ENCODE results near the gene PDE1A.

PDE1A gene

DNA sequence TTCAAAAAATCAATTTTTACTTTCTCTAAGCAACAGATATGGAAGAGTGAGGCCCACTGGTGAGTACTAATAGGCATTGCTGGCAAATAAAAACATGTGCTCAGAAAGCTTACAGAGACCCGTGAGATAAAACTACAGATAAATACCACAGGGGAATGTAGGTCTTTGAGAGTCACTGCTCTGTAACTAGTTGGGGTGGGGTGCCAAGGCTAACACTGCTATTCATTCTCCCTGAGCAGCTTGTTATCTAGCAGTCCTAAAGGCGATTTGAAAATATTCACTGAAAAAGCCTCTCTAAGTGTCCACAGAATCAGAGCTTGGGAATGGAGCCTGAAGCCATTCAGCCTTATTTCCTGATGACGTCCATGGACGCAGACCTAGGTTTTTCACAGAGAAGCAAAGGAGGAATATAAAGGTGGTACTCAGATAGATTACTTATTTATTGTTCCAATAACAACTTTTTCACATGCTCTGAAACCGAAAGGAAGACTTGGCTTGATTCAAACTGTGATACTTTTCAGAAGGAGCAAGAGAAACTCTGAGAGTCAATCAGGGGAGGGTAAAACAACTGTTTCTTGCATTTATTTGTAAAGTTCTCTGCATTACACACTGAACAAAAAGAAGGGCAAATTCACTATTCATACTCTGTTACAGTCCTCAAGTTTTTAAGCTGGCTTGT lies 252.8 kb downstream of the PDE1A start:
- no peak for TF ChIP-seq CTCF (IDR thresholded peaks at IDR 0.05; ENCODE audit: insufficient read depth, low read length)
- TF ChIP-seq POLR2AphosphoS5 (IDR thresholded peaks at IDR 0.05; ENCODE audit: low read depth), result no peak
- TF ChIP-seq, protein P1, sequence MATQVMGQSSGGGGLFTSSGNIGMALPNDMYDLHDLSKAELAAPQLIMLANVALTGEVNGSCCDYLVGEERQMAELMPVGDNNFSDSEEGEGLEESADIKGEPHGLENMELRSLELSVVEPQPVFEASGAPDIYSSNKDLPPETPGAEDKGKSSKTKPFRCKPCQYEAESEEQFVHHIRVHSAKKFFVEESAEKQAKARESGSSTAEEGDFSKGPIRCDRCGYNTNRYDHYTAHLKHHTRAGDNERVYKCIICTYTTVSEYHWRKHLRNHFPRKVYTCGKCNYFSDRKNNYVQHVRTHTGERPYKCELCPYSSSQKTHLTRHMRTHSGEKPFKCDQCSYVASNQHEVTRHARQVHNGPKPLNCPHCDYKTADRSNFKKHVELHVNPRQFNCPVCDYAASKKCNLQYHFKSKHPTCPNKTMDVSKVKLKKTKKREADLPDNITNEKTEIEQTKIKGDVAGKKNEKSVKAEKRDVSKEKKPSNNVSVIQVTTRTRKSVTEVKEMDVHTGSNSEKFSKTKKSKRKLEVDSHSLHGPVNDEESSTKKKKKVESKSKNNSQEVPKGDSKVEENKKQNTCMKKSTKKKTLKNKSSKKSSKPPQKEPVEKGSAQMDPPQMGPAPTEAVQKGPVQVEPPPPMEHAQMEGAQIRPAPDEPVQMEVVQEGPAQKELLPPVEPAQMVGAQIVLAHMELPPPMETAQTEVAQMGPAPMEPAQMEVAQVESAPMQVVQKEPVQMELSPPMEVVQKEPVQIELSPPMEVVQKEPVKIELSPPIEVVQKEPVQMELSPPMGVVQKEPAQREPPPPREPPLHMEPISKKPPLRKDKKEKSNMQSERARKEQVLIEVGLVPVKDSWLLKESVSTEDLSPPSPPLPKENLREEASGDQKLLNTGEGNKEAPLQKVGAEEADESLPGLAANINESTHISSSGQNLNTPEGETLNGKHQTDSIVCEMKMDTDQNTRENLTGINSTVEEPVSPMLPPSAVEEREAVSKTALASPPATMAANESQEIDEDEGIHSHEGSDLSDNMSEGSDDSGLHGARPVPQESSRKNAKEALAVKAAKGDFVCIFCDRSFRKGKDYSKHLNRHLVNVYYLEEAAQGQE (IDR thresholded peaks at IDR 0.05; ENCODE audit: insufficient replicate concordance, low read depth), result no peak
- no peak for TF ChIP-seq GABPA (IDR thresholded peaks at IDR 0.05; ENCODE audit: low read depth)
- TF ChIP-seq SPI1 (IDR thresholded peaks at IDR 0.05; ENCODE audit: borderline replicate concordance, low read depth), result no peak
- Histone ChIP-seq H3K27me3 (ENCODE audit: insufficient read depth, poor library complexity, severe bottlenecking) (no peaks in the 10 kb centered on the region), H3K4me3 (replicated peaks; ENCODE audit: insufficient read depth, low read length) (no peak overlapping the region), H3K27ac (replicated peaks) (no peak overlapping the region)
- DNase-seq (ENCODE audit: low read depth in 1 of 2, low spot score in 1 of 2), result no peak

DNA sequence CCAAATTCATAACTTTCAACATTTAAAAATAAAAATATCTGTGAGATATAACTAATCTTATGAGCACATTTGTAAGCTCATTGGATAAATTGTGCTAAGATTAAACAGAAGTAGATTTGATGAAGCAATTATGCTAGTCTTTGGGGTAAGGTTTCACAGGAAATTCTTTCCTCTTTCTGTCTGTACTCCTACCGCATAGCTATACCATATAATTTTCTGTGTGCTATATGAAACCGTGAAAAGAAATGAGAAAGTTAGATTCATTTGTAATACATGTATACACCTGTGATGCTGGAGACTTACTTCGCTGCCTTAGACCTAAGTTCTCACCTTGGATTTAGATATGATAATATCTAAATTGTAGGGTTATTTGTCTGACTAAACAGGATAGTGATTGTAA lies 256.5 kb downstream of the PDE1A start:
- H3K27me3 ChIP-seq (ENCODE audit: insufficient read depth, poor library complexity, severe bottlenecking), result no peaks in the 10 kb centered on the region
- DNase-seq (ENCODE audit: low read depth in 1 of 2, low spot score in 1 of 2), result no peak
- TF ChIP-seq CTCF (IDR thresholded peaks at IDR 0.05; ENCODE audit: insufficient read depth, low read length), result no peak
- TF ChIP-seq, protein P1 (IDR thresholded peaks at IDR 0.05; ENCODE audit: insufficient replicate concordance, low read depth), result no peak
- no peak for TF ChIP-seq GABPA (IDR thresholded peaks at IDR 0.05; ENCODE audit: low read depth)
- no peak for TF ChIP-seq SPI1 (IDR thresholded peaks at IDR 0.05; ENCODE audit: borderline replicate concordance, low read depth)
- no peak for TF ChIP-seq POLR2AphosphoS5 (IDR thresholded peaks at IDR 0.05; ENCODE audit: low read depth)
- no peak overlapping the region for H3K4me3 ChIP-seq (replicated peaks; ENCODE audit: insufficient read depth, low read length)
- H3K27ac ChIP-seq (replicated peaks), result no peak overlapping the region

- Histone ChIP-seq H3K27ac (replicated peaks) (no peak overlapping the region), H3K27me3 (ENCODE audit: insufficient read depth, poor library complexity, severe bottlenecking) (no peaks in the 10 kb centered on the region), H3K4me3 (replicated peaks; ENCODE audit: insufficient read depth, low read length) (no peak overlapping the region)
- TF ChIP-seq GABPA (IDR thresholded peaks at IDR 0.05; ENCODE audit: low read depth) (no peak), CTCF (IDR thresholded peaks at IDR 0.05; ENCODE audit: insufficient read depth, low read length) (no peak), POLR2AphosphoS5 (IDR thresholded peaks at IDR 0.05; ENCODE audit: low read depth) (no peak), SPI1 (IDR thresholded peaks at IDR 0.05; ENCODE audit: borderline replicate concordance, low read depth) (no peak)
- TF ChIP-seq, protein P1 (IDR thresholded peaks at IDR 0.05; ENCODE audit: insufficient replicate concordance, low read depth), result no peak
- no peak for DNase-seq (ENCODE audit: low read depth in 1 of 2, low spot score in 1 of 2)
Observed at GRCh38 chr2:182167882-182168281, 259.0 kb downstream of the PDE1A start.

Measured in HL-60 (cell line).